Vagina (tissue), 2 donors: ENCODE measurements around the gene IMMP2L. TPM values are rescaled to one million over a fixed set of nuclear protein-coding genes. Genes with fewer than 3 reads are reported as not detected.

Experiments
- DNase-seq, 2 donors: peaks; one replicate each; pipeline ENCODE4 v3.0.0-alpha.2; 2017; ENCODE audit errors: extremely low spot score in 2 of 2
- H3K27ac ChIP-seq: fragments of 200-600 bp; sonication (generic); one replicate; pipeline ENCODE4 v1.5.1; 2019
- H3K27me3 ChIP-seq: fragments of 200-600 bp; sonication (generic); one replicate; pipeline ENCODE4 v1.5.1; 2019
- H3K36me3 ChIP-seq, 2 donors: fragments of 200-600 bp; sonication (generic); one replicate each; pipeline ENCODE4 v1.5.1; 2017 to 2019
- H3K4me1 ChIP-seq: fragments of 200-600 bp; sonication (generic); one replicate; pipeline ENCODE4 v1.5.1; 2019
- H3K4me3 ChIP-seq, 2 donors: fragments of 200-600 bp; sonication (generic); 1 replicate in 1 of 2; 2 replicates in 1 of 2; pipeline ENCODE4 v1.5.1; 2016 to 2019
- H3K9me3 ChIP-seq: fragments of 200-600 bp; sonication (generic); one replicate; pipeline ENCODE4 v1.5.1; 2019
- POLR2A ChIP-seq, 2 donors: fragments of 450-650 bp; IDR thresholded peaks; one replicate each; pipeline ENCODE4 v1.6.1; 2017; ENCODE audit warnings: antibody characterized with exemption in 2 of 2, mild to moderate bottlenecking in 2 of 2, moderate library complexity in 2 of 2
- POLR2AphosphoS5 ChIP-seq, 2 donors: sonication (generic); formaldehyde crosslinking; IDR thresholded peaks; one replicate each; pipeline ENCODE4 v1.9.0; 2017; ENCODE audit warnings: antibody characterized with exemption in 2 of 2, mild to moderate bottlenecking in 2 of 2, low read depth in 1 of 2; ENCODE audit not compliant: insufficient read depth in 1 of 2
- intact Hi-C: fragments of 100-400 bp; cut with DNase I; formaldehyde crosslinking; loops from one replicate; pipeline ENCODE4 v1.15.1; 2023
- total RNA-seq: library from RNA; depleted of rRNA; stranded (reverse); fragments of >200 nt; gene quantifications from one replicate; pipeline ENCODE4 v1.2.3, GENCODE V29; 2016
- TF ChIP-seq, protein P1 (sequence below), 3 experiments: fragments of 450-650 bp in 2 of 3; fragments of 200-600 bp in 1 of 3; sonication (generic) in 1 of 3; IDR thresholded peaks; one replicate each; pipeline ENCODE4 v1.5.1; 2017 to 2019; ENCODE audit warnings: antibody characterized with exemption in 3 of 3, mild to moderate bottlenecking in 2 of 3, moderate library complexity in 2 of 3

IMMP2L gene
- total RNA-seq, 1 donor from 2014 or later: 13.3 TPM

DNA sequence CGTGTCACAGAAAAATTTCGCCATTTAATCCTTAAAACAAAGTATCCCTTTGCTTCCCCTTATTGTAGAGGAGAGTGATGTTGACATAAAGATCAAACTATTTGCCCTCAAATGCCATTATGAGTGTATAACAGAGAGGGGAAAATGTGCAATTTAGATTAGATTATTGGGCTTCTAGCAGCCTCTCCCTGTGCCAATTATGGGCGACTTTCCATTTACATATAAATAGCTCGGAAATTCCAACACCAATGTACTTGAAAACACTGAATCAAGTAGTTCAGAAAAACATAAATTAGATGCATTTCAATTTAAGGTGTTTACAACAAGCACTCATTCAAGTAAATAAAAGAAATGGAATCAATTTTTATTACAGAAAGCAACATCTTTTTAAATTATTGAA lies 535.9 kb downstream of the IMMP2L start:
- Histone ChIP-seq H3K27ac (no peak overlapping the region), H3K36me3 (no peaks in the 10 kb centered on the region), H3K4me1 (no peaks in the 10 kb centered on the region), H3K4me3 (no peak overlapping the region), H3K9me3 (no peaks in the 10 kb centered on the region), H3K27me3 (no peaks in the 10 kb centered on the region)
- intact Hi-C loops: no loop called here
- TF ChIP-seq, protein P1, sequence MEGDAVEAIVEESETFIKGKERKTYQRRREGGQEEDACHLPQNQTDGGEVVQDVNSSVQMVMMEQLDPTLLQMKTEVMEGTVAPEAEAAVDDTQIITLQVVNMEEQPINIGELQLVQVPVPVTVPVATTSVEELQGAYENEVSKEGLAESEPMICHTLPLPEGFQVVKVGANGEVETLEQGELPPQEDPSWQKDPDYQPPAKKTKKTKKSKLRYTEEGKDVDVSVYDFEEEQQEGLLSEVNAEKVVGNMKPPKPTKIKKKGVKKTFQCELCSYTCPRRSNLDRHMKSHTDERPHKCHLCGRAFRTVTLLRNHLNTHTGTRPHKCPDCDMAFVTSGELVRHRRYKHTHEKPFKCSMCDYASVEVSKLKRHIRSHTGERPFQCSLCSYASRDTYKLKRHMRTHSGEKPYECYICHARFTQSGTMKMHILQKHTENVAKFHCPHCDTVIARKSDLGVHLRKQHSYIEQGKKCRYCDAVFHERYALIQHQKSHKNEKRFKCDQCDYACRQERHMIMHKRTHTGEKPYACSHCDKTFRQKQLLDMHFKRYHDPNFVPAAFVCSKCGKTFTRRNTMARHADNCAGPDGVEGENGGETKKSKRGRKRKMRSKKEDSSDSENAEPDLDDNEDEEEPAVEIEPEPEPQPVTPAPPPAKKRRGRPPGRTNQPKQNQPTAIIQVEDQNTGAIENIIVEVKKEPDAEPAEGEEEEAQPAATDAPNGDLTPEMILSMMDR (IDR thresholded peaks at IDR 0.05): no peak
- no peak for TF ChIP-seq POLR2A (IDR thresholded peaks at IDR 0.05)
- no peak for TF ChIP-seq POLR2AphosphoS5 (IDR thresholded peaks at IDR 0.05; ENCODE audit: insufficient read depth in 1 of 2, low read depth in 1 of 2)
- DNase-seq: no peak

DNA sequence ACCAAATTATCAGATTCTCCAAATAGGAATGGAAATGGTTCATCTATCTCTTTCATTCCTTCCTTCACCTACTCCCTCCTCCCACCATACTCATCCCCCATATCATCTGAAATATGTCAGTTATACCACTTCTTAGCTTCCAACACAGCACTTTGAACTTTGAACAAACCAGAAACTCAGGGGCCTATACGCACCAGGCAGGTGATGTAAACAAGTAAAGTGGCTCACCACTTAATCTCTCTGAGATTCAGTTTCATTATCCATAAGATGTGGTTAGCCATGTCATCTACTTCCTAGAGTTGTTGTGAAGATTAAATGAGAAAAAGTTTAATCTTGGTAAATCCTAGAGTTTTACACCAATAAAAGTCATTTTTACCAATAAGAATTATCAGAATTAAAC lies 537.3 kb downstream of the IMMP2L start:
- no peaks in the 10 kb centered on the region for H3K36me3 ChIP-seq
- no peak overlapping the region for H3K4me3 ChIP-seq
- TF ChIP-seq POLR2AphosphoS5 (IDR thresholded peaks at IDR 0.05; ENCODE audit: insufficient read depth in 1 of 2, low read depth in 1 of 2) (no peak), POLR2A (IDR thresholded peaks at IDR 0.05) (no peak)
- TF ChIP-seq, protein P1 (IDR thresholded peaks at IDR 0.05): no peak
- no peaks in the 10 kb centered on the region for H3K9me3 ChIP-seq
- intact Hi-C loops: no loop called here
- H3K27ac ChIP-seq: no peak overlapping the region
- H3K27me3 ChIP-seq: no peaks in the 10 kb centered on the region
- H3K4me1 ChIP-seq: no peaks in the 10 kb centered on the region
- DNase-seq: no peak

DNA sequence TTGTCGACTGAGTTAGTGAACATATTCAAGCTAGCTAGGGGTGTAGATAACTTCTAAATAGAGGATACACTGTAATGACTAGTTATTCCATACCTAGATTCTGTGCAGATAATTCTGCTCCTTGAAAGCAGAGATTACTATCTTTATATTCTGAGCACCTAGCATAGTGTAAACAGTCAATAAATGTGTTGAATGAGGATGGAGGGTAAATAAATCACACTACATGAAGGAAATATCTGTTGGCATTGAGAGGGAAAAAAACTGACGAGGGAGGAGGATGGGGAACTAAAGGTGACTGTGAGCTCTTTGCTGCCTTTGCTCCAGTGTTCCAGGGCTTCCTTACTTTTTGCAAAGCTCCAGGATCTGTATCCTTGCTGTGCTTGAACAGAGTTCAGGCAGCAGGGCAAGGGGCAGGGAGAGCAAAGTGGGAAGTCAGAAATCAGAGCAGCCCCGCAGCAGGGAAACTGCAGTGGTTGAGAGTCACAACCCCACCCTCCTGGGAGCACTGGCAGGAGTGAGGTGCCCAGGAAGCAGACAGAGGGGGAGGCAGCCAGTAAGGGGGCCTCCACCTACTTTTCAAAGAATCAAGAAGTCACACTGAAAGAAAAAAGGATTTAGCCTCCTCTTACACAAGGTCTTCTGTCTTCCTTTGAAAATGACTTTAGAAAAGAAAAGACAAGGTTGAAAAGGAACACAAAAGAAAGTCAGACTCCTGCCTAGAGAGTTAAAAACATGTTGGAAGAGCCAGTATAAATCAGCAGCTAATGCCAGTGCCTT lies 543.1 kb downstream of the IMMP2L start:
- Histone ChIP-seq H3K27me3 (no peaks in the 10 kb centered on the region), H3K27ac (no peak overlapping the region), H3K4me3 (no peak overlapping the region), H3K4me1 (no peaks in the 10 kb centered on the region), H3K9me3 (no peaks in the 10 kb centered on the region), H3K36me3 (no peaks in the 10 kb centered on the region)
- TF ChIP-seq POLR2A (IDR thresholded peaks at IDR 0.05): no peak
- TF ChIP-seq POLR2AphosphoS5 (IDR thresholded peaks at IDR 0.05; ENCODE audit: insufficient read depth in 1 of 2, low read depth in 1 of 2): no peak
- TF ChIP-seq, protein P1 (IDR thresholded peaks at IDR 0.05): no peak
- DNase-seq: no peak
- intact Hi-C loops: no loop called here

DNA sequence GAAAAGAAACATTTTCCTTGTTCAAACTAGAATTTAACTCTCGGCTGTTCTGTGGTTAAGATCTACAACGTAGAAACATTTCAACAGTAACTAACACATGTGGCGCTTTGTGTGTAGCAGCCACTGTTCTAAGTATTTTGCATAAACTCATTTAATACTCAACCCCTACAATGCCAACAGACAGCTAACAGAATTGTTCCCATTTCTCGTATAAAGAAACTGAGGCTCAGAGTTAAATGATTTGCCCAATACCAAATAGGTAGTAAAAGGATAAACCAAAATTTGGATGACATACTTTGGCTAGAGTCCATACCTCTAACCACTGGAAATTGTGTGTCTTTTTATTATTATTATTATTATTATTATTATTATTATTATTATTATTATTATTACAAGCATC lies 543.8 kb downstream of the IMMP2L start:
- Histone ChIP-seq H3K9me3 (no peaks in the 10 kb centered on the region), H3K27me3 (no peaks in the 10 kb centered on the region), H3K4me3 (no peak overlapping the region), H3K36me3 (no peaks in the 10 kb centered on the region), H3K4me1 (peaks cover 6% of the 10 kb centered on the region), H3K27ac (no peak overlapping the region)
- intact Hi-C loops: no loop called here
- TF ChIP-seq POLR2AphosphoS5 (IDR thresholded peaks at IDR 0.05; ENCODE audit: insufficient read depth in 1 of 2, low read depth in 1 of 2): no peak
- no peak for TF ChIP-seq POLR2A (IDR thresholded peaks at IDR 0.05)
- TF ChIP-seq, protein P1 (IDR thresholded peaks at IDR 0.05): no peak
- no peak for DNase-seq

DNA sequence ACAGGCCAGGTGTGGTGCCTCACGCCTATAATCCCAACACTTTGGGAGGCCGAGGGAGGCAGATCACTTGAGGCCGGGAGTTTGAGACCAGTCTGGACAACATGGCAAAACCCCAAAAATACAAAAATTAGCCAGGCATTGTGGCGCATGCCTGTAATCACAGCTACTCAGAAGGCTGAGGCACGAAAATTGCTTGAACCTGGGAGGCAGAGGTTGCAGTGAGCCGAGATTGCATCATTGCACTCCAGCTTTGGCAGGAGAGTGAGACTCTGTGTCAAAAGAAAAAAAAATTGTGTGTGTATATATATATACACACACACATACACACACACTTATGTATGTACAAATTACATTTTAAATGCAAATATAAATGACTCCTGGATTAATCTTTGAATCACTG lies 548.2 kb downstream of the IMMP2L start:
- no peak overlapping the region for H3K27ac ChIP-seq
- intact Hi-C loops: no loop called here
- H3K36me3 ChIP-seq: no peaks in the 10 kb centered on the region
- peaks cover 6% of the 10 kb centered on the region for H3K4me1 ChIP-seq
- H3K27me3 ChIP-seq: no peaks in the 10 kb centered on the region
- no peak overlapping the region for H3K4me3 ChIP-seq
- no peaks in the 10 kb centered on the region for H3K9me3 ChIP-seq
- TF ChIP-seq POLR2AphosphoS5 (IDR thresholded peaks at IDR 0.05; ENCODE audit: insufficient read depth in 1 of 2, low read depth in 1 of 2): no peak
- no peak for DNase-seq
